GM03348 (cell line): ENCODE measurements around the gene CAMSAP2.

Experiments used
- DNase-seq: peaks from one replicate; pipeline ENCODE4 v3.0.0; 2012; ENCODE audit warnings: low spot score

Gene CAMSAP2

DNA sequence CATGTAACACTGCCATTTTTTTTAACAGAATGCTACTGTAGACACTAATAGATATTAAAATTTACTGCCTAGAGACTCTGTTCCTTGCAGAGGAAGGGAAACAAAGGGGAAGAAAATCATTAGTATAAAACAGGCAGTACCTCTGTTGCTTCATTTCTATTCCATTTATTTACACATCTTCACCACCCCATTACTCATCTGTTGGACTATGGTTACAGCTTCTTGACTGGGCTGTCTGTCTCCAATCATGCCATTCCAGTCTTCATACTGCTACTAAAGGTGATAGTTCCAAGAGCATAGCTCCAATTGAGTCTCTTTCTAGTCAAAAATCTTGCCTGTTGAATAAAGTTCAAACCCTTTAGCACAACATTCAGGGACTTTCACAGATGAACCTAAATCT lies 111.9 kb downstream of the CAMSAP2 start:
- no peak for DNase-seq

DNA sequence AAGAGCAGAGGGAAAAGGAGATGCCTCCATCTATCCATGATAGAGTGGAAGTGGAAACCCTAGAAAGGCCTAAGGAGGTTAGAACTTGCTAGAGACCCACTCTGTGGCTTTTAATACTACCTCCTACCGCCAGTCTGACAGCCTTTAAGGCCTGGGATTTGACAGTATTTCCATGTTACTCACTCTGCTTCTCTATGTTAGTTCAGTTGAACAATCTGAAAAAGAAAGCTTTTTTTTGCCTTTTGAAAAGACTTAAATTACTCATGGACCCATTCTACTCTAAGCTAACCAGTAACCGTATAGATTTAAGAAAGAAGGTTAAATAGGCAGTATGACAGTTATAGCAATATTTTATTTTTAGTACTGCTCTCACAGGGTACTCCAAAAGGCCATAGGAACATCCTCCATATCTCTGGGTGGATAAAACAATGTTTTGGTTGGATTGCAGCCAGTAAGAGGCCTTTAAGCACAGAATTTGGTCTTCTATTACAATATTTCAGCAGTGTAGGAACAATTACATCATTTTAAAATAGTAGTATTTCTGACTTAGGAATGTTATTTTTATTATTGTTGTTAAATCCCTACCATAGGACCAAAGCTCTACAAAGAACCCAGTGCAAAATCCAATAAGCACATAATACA lies 118.1 kb downstream of the CAMSAP2 start:
- DNase-seq = no peak

DNA sequence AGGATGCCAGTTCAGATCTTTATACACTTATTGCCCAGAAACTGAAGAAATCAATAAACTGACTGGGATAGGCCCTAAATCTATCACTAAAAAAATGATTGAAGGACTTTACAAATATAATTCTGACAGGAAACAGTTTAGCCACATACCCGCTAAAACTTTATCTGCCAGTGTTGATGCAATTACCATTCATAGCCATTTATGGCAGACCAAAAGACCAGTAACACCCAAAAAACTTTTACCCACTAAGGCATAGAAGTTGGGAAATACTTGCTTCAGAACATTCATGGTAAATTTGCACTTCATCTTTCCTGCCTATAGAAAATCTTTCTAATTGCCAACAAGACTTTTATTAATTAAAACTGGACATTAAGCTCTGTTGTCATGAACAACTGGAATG lies 119.1 kb downstream of the CAMSAP2 start:
- no peak for DNase-seq

DNA sequence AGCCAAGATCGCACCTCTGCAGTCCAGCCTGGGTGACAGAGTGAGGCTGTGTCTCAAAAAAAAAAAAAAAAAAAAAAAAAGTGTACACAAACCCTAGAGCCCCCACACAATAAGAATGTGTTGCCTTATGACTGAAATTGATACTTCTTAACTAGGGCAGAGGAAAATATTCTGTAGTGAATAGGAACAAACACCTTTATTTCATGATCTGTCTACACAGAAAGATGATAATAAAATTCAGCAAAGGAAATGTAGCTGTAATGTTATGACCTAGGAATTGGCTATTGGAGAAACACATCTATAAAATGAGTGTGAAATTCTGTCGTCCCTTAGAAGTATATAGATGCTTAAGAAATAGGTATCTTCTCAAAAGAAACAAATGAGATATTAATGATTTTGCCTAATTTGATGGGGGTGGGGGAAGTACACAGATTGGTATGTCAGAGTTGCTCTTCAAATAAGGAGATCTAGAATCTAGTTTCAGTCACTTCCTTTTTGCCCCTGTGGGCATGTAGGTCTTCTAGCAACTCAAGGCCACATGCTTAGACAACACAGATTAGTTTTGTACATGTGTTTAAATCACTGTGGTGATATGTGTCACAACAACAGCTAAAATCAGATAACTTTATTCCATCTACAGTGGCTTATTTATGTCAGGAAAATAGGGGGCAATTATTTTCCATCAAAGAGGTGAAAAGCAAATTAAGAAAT lies 123.4 kb downstream of the CAMSAP2 start:
- no peak for DNase-seq

DNA sequence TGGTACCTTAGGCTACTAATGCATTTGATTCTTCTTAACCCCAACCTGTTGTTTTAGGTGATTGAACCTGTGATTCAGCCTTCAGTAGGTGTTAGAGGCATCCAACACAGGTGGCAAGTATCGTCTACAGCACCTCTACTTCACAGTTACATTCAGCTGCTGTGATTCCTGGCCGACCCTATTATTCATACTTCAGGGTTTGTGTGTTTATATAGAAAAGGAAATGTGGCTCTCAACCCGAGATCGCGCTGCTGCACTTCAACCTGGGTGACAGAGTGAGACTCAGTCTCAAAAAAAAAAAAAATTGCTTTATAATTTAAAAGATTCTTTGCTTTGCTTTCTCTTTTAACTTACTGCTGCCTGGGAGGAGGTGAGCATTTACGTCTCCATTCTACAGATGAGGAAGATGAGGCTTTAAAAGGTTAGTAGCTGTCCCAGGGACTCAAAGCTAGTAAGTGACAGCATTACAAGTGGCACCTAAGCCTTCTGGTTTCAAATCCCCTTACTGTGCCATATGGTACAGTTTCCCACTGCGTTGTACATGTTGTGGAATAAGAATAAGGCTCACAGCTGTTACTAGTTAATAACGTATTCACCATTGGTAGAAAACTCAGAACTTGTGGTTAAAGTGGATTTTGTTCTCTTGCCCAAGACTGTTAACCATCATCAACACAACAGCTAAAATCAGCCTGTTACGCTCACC lies 124.2 kb downstream of the CAMSAP2 start:
- no peak for DNase-seq

DNA sequence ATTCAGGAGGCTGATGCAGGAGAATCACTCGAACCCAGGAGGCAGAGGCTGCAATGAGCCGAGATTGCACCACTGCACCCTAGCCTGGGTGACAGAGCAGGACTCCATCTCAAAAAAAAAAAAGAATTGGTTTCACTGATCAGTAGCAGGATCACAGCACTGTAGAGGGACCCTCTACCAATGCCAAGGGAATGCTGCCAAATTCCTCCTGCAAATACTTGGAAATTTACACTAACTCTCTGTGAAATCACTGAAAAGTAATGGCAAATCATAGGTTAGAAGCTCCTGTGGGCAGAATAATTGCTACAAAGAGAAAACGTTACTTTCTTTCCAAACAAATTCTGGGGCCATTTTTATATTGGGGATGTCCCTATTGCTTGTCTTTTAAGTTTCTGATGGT lies 127.4 kb downstream of the CAMSAP2 start:
- no peak for DNase-seq

DNA sequence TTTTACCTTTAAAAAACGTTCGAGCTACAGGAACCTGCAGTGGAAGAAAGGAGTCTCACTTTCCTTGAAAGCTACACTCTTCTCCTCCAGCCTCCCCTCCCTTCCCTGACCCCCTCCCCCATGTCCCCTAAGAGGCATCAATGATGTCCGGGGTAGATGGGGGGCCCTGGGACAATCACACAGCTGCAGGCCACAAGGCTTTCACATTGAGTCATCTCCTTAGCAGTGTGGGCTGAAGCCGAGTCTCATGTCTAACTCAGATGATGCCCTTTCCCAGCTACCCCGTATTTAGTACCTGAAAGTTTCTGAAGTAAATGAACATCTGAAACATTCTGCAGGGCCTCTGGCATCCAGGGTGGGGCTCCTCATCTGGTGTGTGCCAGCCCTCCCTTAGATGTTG lies 127.8 kb downstream of the CAMSAP2 start:
- DNase-seq = no peak

DNA sequence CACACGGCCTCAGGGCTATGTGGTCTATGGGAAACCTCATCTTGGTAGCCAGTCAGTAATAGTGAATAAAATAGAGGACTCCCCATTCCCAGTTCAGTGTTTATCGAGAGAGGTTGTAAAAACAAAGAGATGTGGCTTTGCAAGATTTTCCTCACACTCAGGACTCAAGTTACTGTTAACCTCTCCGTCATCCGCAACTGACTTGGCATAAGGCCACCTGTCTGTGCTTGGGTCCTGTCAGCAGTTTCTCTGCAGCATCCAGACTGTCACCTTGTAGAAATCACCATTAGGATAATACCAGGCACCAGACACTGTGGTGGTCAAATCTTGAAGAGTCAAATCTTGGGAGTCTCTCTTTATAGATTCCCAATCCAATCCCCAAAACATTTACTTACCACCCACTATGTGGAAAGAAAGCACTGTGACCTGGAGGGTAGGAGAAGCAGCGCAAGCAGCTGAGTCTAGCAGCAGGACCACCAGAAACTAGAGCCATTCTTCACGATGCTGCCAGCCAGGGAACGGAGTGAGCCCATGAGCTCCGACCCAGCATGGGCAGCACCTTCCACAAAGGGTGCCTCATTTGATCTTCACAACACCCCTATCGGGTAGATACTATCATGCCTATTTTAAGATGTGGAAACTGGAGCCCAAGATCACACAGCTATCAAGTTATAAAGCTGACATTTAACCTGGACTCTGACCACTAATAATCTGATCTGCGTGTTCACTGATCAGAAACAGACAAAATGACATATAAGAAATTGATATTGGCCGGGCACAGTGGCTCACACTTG lies 128.5 kb downstream of the CAMSAP2 start:
- DNase-seq = no peak

DNA sequence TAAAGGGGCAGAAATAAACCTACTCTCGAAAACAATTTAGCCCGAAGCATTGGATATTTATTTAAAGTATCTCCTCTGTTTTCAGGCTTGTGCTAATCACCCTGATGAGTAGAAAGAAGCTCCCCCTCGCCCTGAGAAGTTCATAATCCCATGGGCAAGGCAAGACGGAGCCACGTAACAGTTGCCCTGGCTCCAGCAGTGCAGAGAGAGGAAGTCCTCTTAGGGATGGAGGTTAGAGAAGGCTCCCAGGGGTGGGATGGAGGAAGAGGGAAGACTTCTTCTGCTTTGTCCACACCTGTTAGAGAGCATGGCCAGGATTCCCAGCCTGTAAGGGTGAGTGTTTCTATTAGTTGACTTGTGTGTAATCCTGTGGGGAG lies 130.7 kb downstream of the CAMSAP2 start:
- DNase-seq = no peak

DNA sequence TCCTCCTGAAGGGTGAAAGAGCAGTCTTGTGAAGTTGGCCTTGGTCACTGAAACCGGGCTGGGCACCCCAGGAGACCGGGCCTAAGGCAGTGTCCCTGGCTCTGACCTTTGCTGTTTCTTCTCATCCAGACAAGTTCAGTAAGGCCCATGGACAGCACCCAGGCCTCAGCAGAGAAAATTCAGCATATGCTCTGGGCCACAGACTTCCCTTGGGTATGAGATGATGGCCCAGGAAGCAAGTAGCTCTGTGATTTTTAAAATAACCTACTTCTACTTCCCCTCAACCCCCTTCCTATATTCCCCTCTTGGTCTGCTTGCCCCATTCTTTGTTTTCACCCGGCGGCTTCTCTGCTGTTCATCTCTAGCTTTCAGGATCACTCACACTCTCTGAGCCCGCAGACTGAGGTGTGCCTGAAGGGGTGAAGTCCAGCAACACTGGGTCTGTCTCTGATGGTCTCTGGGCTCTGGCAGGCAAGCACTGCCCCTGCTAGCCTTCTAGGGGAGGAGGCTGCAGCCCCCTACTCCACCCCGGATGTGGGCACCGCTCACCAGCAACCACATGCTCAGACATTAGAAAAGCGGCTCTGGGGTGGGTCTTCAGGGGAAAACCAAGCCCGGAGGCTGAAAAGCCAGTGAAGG lies 131.2 kb downstream of the CAMSAP2 start:
- DNase-seq = no peak

DNA sequence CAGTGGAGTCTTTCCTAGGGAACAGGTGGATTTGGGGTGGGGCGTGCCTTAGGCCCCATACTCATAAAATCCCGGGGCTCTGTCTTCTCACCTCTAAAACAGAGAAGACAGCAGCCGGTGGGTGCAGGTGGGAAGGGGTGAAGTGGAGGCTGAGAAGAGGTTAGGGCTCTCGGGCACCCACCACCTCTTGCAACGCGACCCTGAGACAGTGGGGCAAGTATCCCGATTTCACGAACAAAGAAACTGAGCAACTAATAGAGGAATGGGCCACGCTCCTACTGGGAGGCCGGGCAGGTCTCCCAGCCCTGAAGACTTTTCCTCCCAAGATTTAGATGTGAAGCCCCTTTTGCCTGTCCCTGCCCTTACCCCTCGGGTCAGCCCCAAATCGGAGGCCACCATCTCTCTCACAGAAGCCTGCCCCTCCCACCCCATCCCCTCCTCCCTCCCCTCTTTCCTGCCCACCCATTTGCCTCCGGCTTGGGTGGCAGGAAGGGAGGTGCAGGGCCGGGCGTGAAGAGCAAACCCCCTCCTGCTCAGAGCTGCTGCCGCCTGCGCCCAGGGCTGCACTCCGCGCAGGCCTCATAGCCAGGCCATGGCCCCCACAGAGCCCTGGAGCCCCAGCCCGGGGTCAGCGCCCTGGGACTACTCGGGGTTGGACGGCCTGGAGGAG lies 133.9 kb downstream of the CAMSAP2 start, which contains the start of gene GPR25:
Gene GPR25 (plus strand): TSS at position 536 of the 670 bp plus-strand sequence. CDS start 57 bp downstream, at position 593.
- no peak for DNase-seq

DNA sequence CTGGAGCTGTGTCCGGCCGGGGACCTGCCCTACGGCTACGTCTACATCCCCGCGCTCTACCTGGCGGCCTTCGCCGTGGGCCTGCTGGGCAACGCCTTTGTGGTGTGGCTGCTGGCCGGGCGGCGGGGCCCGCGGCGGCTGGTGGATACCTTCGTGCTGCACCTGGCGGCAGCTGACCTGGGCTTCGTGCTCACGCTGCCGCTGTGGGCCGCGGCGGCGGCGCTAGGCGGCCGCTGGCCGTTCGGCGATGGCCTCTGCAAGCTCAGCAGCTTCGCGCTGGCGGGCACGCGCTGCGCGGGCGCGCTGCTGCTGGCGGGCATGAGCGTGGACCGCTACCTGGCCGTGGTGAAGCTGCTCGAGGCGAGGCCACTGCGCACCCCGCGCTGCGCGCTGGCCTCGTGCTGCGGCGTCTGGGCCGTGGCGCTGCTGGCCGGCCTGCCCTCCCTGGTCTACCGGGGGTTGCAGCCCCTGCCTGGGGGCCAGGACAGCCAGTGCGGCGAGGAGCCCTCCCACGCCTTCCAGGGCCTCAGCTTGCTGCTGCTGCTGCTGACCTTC lies 134.5 kb downstream of the CAMSAP2 start:
- DNase-seq = no peak

DNA sequence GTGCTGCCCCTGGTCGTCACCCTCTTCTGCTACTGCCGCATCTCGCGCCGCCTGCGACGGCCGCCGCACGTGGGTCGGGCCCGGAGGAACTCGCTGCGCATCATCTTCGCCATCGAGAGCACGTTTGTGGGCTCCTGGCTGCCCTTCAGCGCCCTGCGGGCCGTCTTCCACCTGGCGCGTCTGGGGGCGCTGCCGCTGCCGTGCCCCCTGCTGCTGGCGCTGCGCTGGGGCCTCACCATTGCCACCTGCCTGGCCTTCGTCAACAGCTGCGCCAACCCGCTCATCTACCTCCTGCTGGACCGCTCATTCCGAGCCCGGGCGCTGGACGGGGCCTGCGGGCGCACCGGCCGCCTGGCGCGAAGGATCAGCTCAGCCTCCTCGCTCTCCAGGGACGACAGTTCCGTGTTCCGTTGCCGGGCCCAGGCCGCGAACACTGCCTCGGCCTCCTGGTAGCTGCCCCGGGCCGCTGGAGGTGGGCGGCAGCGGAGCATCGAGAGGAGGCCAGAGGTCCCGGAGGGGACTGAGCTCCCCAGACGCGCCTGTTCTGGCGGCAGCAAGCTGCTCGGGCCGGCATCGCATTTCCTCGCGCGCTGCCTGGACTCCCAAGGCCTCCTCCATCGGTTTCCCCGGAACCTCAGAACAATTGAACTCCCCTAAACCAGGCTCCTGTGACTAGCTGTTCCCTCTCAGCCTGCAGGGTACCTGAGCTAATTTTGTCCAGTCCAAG lies 135.1 kb downstream of the CAMSAP2 start:
- DNase-seq = peak; percentile 38

DNA sequence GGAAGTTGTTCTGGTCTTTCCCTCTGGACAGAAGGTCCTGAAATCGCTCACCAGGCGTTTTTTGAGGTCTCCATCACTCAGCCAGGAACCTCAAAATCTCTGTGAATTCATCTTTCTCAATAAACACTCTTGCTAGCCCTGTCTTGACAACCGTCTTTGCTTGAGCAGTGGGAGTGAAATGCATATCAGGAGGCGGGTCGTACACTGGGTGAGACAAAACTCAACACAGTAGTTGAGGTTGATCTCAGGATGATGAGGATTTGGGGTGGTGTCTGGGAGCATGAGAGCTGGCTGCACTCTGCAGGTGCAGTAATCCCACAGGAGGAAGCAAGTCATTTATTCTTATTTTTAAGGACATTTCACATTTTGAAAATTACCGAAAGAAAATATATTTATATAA lies 136.0 kb downstream of the CAMSAP2 start:
- DNase-seq = no peak

DNA sequence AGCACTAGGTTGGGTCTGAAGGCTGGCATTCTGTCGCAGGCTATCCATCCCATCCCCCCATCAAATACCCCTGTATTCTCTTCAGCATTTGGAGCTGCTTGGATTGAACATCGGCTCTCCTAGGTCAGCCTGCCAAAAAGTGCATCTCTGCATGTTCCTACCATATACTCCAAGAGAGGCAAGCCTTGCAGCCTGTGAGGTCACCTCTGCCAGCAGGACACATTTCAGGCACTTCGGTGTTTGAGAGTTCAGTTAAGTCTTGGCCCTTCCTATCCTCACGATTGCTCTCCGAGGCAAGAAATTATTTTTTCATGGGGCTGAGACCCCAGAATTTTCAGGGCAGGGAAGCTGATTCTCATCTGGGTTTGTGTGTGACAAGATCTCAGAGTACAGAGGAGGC lies 136.7 kb downstream of the CAMSAP2 start:
- no peak for DNase-seq

DNA sequence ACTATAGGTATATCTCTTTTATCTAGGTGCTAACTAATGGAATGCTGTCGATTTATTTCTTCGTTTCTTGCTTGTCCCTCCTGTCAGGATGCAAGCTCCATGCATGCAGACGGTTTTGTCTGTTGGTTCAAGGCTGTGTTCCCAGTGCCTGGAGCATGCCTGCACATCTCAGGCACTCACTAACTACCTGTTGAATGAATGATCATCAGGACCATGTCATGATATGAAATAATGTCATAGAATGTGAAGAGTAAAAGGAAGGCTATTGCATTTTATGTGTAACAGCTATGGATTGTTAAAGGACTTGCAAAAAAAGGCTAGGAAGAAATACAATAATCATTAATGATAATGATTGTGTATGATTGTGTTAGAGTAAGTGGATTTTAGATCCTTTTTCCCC lies 138.3 kb downstream of the CAMSAP2 start:
- no peak for DNase-seq

DNA sequence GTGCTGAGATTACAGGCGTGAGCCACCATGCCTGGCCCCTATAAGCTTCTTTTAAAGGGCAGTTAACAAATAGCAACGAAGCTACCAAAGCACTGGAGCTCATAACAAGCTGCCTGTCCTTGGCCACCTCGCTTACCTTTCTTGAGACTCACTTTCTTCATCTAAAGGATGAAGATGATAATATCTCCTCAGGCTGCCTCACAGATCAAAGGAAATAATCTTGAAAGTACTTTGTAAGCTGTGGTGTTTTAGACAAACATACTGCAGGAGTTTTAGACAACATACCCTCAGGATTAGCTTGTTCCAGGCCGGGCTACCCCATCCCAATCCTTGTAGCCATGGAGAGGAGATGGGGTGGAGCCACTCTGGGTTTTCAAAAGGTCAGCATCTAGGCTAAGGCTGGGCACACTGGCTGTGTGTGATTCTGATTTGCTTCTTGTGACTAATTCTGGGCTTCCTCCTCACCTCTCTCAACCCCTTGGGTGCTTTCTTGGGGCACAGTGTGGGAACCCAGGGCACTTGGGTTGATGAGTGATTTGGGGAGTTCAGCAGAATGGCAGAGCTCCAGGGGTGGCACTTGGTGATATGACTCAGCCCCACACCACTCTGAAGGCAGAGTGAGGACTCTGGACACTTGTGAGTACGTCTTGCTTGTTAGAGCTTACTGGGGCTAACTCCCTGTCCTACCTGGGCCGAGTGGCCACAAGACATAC lies 139.3 kb downstream of the CAMSAP2 start:
- DNase-seq = no peak

DNA sequence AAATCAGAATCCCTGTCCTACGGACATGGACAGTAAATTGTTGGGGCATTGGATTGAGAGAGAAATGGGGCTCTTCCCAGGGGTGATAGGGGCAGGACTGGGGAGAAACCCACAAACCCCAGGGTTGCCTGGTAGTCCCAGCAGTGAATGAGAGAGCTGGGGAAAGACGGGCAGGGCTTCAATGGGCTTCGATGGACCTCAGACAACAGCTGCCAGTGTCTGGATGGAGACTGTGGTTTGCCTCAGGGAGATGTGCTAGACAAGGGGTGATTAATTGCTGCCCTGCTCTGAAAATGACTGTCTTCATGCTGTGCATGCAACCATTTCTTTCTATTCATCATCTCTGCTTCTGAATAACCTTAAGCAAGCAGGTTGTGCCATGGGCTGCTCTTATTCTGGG lies 141.5 kb downstream of the CAMSAP2 start:
- no peak for DNase-seq

DNA sequence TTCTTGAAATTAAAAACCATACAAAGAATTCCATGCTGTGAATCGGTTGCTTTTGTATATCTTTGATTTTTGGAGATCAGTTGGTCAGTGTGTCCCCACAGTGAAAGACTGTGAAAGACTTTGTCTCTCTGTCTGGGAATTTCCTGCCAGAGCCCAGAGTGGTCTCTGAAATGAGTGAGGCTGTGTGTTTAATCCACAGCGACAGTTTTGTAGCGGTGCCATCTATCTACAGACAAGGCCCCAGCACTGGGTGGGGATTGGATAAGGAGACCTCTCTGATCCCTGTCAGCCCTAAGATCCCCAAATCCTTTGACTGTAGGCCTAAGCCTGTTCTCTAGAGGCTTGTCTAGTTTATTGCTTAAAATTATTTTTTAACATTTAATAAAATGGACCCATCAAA lies 144.4 kb downstream of the CAMSAP2 start:
- DNase-seq = no peak
